ENCODE measurements around the gene HLA-DMB. TPM values are rescaled to one million over a fixed set of nuclear protein-coding genes. Genes with fewer than 3 reads are reported as not detected.

HLA-DMB gene
- total RNA-seq, 1 experiment from 2014 or later = 1.7 TPM

DNA sequence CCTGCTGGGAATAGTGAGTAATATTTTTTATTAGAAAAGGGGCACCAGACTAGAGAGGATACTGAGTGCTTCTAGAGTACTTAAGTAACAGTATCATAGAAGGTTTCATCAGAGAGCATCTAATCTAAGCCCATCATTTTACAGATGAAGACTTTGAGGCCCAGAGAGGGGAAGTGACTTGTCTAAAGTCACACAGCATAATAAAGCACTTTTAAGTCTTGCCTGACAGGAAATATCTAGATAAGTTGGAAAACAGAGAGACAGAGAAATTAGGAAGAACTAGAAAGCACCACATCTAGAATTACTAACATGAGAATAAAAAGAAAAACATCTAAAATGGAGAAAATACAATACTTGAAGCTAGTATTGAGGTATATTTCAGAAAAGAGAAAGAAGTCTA is 6.1 kb upstream of the HLA-DMB start:
- Histone ChIP-seq H3K79me2 (ENCODE audit: insufficient read depth, low read length) (no peaks in the 10 kb centered on the region), H3K56ac (ENCODE audit: insufficient read length, low read depth, low read length) (no peak overlapping the region), H4K5ac (ENCODE audit: insufficient read length, low read depth, low read length) (no peak overlapping the region), H4K91ac (ENCODE audit: insufficient read length, low read depth, low read length) (no peak overlapping the region), H3K4ac (ENCODE audit: low read depth, low read length) (no peak overlapping the region), H3K23me2 (ENCODE audit: insufficient read length, low read depth, low read length, poor library complexity, severe bottlenecking) (no peaks in the 10 kb centered on the region), H2AFZ (ENCODE audit: low read length) (no peak overlapping the region), H3K4me1 (ENCODE audit: insufficient read depth, low read length) (no peaks in the 10 kb centered on the region), H2BK120ac (ENCODE audit: low read depth, low read length, poor library complexity, severe bottlenecking) (no peak overlapping the region), H3K23ac (ENCODE audit: insufficient read length, low read depth, low read length) (no peak overlapping the region), H3K79me1 (ENCODE audit: insufficient read depth, low read depth, low read length, poor library complexity, severe bottlenecking) (no peaks in the 10 kb centered on the region), H3K18ac (ENCODE audit: insufficient read length, low read depth, low read length) (no peak overlapping the region), H2AK5ac (ENCODE audit: insufficient read length, low read length) (no peak overlapping the region), H3K27ac (ENCODE audit: insufficient read length, low read depth, low read length) (no peak overlapping the region), H3K9ac (ENCODE audit: extremely low read depth, insufficient read length, low read length) (no peak overlapping the region), H4K20me1 (ENCODE audit: control insufficient read depth, insufficient read depth, insufficient read length) (no peaks in the 10 kb centered on the region), H2BK20ac (ENCODE audit: low read depth, low read length, poor library complexity, severe bottlenecking) (no peak overlapping the region), H3K27me3 (ENCODE audit: insufficient read depth, low read length) (no peaks in the 10 kb centered on the region), H2BK12ac (ENCODE audit: insufficient read length, low read depth, low read length) (no peak overlapping the region), H3K14ac (ENCODE audit: insufficient read depth, low read length) (no peak overlapping the region), H3K4me2 (ENCODE audit: insufficient read depth, insufficient read length, low read length) (no peak overlapping the region), H2BK15ac (ENCODE audit: low read depth, low read length) (no peak overlapping the region), H3K9me3 (ENCODE audit: control insufficient read depth, low read depth, low read length) (no peaks in the 10 kb centered on the region), H3T11ph (ENCODE audit: low read length) (no peak overlapping the region), H4K8ac (replicated peaks; ENCODE audit: insufficient read length, low read depth, low read length) (no peak overlapping the region), H2BK5ac (ENCODE audit: insufficient read length, low read length) (no peak overlapping the region)
- Mint-ChIP-seq H3K36me3 (ENCODE audit: insufficient read depth in 1 of 3, low read depth in 3 of 3) (no peaks in the 10 kb centered on the region), H3K27me3 (ENCODE audit: low read depth) (peaks cover 3% of the 10 kb centered on the region; the same call in 1 of the 2 replicates), H3K27ac (no peak overlapping the region), H3K9me3 (no peaks in the 10 kb centered on the region), H3K4me3 (no peak overlapping the region), H3K4me1 (peaks cover 6 to 7% of the 10 kb centered on the region in 2 experiments)
- no peak for DNase-seq
- TF ChIP-seq CTCF (conservative IDR thresholded peaks at IDR 0.05) = no peak
